GM21786 (cell line): ENCODE measurements around the gene TMC6.
"Not testable (repeated sequence)": the region's sequence is repeated elsewhere in the genome, so short reads cannot be mapped to it uniquely, and the experiment has no call there.

Experiments
- ATAC-seq: cut with Tn5 transposase; IDR thresholded peaks from one replicate; pipeline ENCODE4 v1.9.1; 2021; ENCODE audit not compliant: unreplicated experiment

Gene TMC6

GRCh38 chr17:78081551-78081950, 47.0 kb downstream of the TMC6 start:
- ATAC-seq, result no peak

DNA sequence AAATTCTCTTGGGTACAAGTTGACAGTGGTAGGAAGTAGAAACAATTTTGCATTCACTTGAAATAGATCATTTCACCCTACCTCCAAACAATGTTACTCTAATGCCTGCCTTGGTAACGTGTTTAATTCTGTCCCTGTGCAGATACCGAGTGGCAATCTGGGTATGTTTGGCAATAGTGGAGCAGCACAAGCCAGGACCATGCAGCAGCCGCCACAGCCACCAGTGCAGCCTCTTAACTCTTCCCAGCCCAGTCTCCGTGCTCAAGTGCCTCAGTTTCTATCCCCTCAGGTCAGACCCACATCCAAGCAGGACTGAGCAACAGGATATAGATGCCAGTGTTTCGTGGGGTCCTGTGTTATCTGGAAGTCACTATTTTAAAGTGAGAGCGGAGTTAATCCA, 49.3 kb downstream of the TMC6 start:
- ATAC-seq, result no peak

DNA sequence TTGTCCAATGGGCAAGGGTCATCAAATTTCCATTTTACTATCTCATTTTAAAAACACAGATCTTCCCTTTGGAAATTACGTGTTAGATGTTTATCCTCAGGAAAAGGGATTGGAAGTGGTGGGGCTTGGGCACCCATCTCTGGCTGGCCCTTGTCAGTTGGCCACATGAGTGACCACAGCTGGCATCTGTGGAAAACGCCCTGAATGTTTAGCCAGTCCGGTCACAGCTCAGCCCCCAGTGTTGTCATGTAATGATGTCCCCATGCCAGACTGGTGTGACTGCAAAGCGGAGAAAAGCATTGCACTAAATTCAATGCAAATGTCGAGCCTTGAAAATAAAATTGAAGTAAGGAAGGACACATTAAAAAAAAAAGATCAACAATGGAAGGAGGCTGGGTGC, 53.0 kb downstream of the TMC6 start:
- ATAC-seq, result no peak

GRCh38 chr17:78075011-78075410, 53.5 kb downstream of the TMC6 start:
- no peak for ATAC-seq

- ATAC-seq, result no peak
Observed at GRCh38 chr17:78072961-78073360, 55.6 kb downstream of the TMC6 start.

DNA sequence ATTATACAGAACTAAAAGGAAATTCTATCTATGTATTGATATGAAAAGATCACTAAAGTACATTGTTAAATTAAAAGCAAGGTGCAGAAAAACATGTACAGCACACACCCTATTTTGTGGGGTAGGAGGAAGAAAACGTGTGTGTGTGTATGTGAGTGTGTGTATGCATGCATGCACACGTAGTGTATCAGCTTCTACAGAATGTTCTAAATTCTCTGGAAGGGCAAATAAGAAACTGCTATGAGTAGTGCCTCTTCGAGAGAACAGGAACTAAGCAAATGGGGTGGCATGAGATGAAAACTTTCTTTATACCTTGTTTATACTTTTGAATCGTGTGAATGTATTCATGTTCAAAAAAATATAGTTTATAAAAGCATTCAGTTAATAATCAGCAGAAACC, 58.9 kb downstream of the TMC6 start:
- ATAC-seq, result no peak

DNA sequence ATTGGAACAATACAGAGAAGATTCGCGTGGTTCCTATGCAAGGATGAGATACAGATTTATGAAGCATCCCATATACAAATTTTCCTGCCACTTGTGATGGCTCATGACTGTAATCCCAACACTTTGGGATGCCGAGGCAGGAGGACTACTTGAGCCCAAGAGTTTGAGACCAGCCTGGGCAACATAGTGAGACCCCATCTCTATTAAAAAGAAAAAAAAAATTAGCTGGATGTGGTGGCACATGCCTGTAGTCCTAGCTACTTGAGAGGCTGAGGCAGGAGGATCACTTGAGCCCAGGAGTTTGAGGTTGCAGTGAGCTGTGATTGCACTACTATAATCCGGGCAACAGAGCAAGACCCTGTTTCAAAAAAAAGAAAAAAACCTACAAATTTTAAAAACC, 61.6 kb downstream of the TMC6 start:
- not testable (repeated sequence) for ATAC-seq

DNA sequence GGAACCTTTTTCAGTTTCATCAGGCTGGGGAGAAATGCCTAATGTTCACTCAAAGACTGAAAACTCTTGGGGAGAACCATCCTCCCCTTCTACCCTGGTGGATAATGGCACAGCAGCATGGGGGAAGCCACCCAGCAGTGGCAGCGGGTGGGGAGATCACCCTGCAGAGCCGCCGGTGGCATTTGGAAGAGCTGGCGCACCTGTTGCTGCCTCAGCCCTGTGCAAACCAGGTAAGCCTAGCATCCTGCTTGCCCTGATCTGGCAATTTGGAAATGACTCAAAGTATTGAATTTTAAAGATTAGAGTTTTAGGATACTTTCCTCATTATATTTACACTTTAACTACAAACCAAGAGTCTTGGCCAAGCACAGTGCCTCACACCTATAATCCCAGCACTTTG, 63.8 kb downstream of the TMC6 start:
- ATAC-seq, result no peak

DNA sequence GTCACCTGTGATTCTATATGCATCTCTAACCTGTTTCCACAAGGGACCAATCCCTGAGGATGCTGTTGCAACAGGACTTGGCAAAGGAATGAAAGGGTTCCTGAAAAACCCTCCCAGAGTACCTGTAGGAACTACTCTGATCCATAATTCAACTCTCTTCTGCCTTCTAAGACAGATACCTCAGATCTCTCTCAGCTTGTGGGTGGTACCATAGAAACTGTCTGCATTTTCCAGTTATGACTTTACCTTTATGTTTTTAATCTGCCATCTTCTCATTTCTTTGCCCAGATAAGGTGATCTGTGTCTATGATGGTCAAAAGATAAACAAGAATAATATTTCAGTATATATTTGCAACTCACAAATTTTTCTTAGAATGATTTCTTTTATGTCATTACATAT, 65.1 kb downstream of the TMC6 start:
- ATAC-seq, result no peak

- ATAC-seq, result no peak
Observed at GRCh38 chr17:78062596-78062995, 66.0 kb downstream of the TMC6 start.
